ENCODE measurements around the gene LRCH1. TPM values are rescaled to one million over a fixed set of nuclear protein-coding genes. Genes with fewer than 3 reads are reported as not detected.

Gene LRCH1
- total and polyA plus RNA-seq, 10 of the 15 experiments (the other 5 are each of a cell fraction or from before 2014, with no cell fraction given) = 5.3 to 48.9 (median 14.4) TPM

- H3K9me3 ChIP-seq (replicated peaks; ENCODE audit: control insufficient read depth, insufficient read depth, low read length) = no peaks in the 10 kb centered on the region
- ChIA-PET POLR2A (interaction anchor here (0.6 to 3.9 kb wide), 6 partner anchors 9 to 460 kb away, joined by 3 to 22 read pairs (median 4); no protein-coding TSS in a partner anchor), SMC1A (ENCODE audit: uncharacterized antibody, unreplicated experiment) (interaction anchor here (1.0 to 23.6 kb wide), 7 partner anchors 10 to 54 kb away, joined by 3 to 456 read pairs (median 4); no protein-coding TSS in a partner anchor), CTCF (interaction anchor here (1.3 to 3.9 kb wide), 3 partner anchors 8 to 18 kb away, joined by 3 to 39 read pairs (median 4); no protein-coding TSS in a partner anchor), RAD21 (ENCODE audit: unreplicated experiment) (interaction anchor here (0.6 to 3.0 kb wide), 7 partner anchors 11 to 80 kb away, joined by 3 to 16 read pairs (median 3); partner anchors contain the start of gene LRCH1)
- no peak overlapping the region for H2AFZ ChIP-seq (ENCODE audit: control insufficient read depth, low read depth, low read length)
- ATAC-seq = no peak
- FAIRE-seq = no peak
- H4K20me1 ChIP-seq (ENCODE audit: control insufficient read depth, insufficient read depth) = no peaks in the 10 kb centered on the region
- no peak overlapping the region for H3K27ac ChIP-seq (ENCODE audit: control insufficient read depth, insufficient read depth)
- no TSS peak for BruUV-seq (replicated peaks)
- H3K4me3 ChIP-seq = no peak overlapping the region
- peaks cover 83% of the 10 kb centered on the region for H3K79me2 ChIP-seq (ENCODE audit: control insufficient read depth, insufficient read depth, low read length)
- in situ Hi-C loops (cut with MboI) = no loop called here
- no peak overlapping the region for H3K4me2 ChIP-seq (ENCODE audit: control insufficient read depth, insufficient read depth)
- H3K27me3 ChIP-seq (replicated peaks in 1 of 2; ENCODE audit: control insufficient read depth in 2 of 2, insufficient read depth in 2 of 2, low read length in 1 of 2) = no peaks in the 10 kb centered on the region
- no peak for TF ChIP-seq IRF4 (IDR thresholded peaks at IDR 0.05; ENCODE audit: low read depth, low read length)
- no peak for TF ChIP-seq RFX5 (IDR thresholded peaks at IDR 0.05; ENCODE audit: low read depth, low read length)
- no peak for TF ChIP-seq ESRRA (IDR thresholded peaks at IDR 0.05; ENCODE audit: low read length)
- no peak for TF ChIP-seq TBL1XR1 (IDR thresholded peaks at IDR 0.05; ENCODE audit: low read depth, low read length)
- TF ChIP-seq HCFC1 (IDR thresholded peaks at IDR 0.05; ENCODE audit: low read length) = no peak
- no peak for TF ChIP-seq PAX8 (IDR thresholded peaks at IDR 0.05)
- no peak for TF ChIP-seq HDGF (IDR thresholded peaks at IDR 0.05)
- H3K9ac ChIP-seq (ENCODE audit: control insufficient read depth, insufficient read depth, low read length) = no peak overlapping the region
- no peaks in the 10 kb centered on the region; a peak in 1 of 4 replicates for H3K36me3 ChIP-seq (ENCODE audit: control insufficient read depth in 2 of 2, insufficient read depth in 2 of 2, low read length in 1 of 2)
- DNase-seq (ENCODE audit: low read depth, low spot score) = no peak
- intact Hi-C loops (cut with micrococcal nuclease; ENCODE audit: unreplicated experiment) = no loop called here
- peaks cover 18% of the 10 kb centered on the region for H3K4me1 ChIP-seq (ENCODE audit: control insufficient read depth, insufficient read depth, low read length)
- WGBS (ENCODE audit: insufficient coverage, insufficient replicate concordance, low lambda C conversion rate, missing lambda C conversion rate) = 96% methylated on average over 2 of the region's 2 CpGs
Observed at GRCh38 chr13:46632176-46632575, 79.2 kb downstream of the LRCH1 start.

- Histone ChIP-seq H3K79me2 (ENCODE audit: control insufficient read depth, insufficient read depth, low read length) (peaks cover 82% of the 10 kb centered on the region), H3K4me3 (no peak overlapping the region), H3K36me3 (ENCODE audit: control insufficient read depth in 2 of 2, insufficient read depth in 2 of 2, low read length in 1 of 2) (no peaks in the 10 kb centered on the region; a peak in 1 of 4 replicates), H3K9ac (ENCODE audit: control insufficient read depth, insufficient read depth, low read length) (no peak overlapping the region), H4K20me1 (ENCODE audit: control insufficient read depth, insufficient read depth) (no peaks in the 10 kb centered on the region), H3K27me3 (replicated peaks in 1 of 2; ENCODE audit: control insufficient read depth in 2 of 2, insufficient read depth in 2 of 2, low read length in 1 of 2) (no peaks in the 10 kb centered on the region), H2AFZ (ENCODE audit: control insufficient read depth, low read depth, low read length) (no peak overlapping the region), H3K9me3 (replicated peaks; ENCODE audit: control insufficient read depth, insufficient read depth, low read length) (no peaks in the 10 kb centered on the region), H3K4me1 (ENCODE audit: control insufficient read depth, insufficient read depth, low read length) (peaks cover 18% of the 10 kb centered on the region), H3K4me2 (ENCODE audit: control insufficient read depth, insufficient read depth) (no peak overlapping the region), H3K27ac (ENCODE audit: control insufficient read depth, insufficient read depth) (no peak overlapping the region)
- RAD21 ChIA-PET (ENCODE audit: unreplicated experiment) = interaction anchor here (1.1 kb wide), 1 partner anchor 31 kb away, joined by 3 read pairs; no protein-coding TSS in a partner anchor
- no peak for DNase-seq (ENCODE audit: low read depth, low spot score)
- intact Hi-C loops (cut with micrococcal nuclease; ENCODE audit: unreplicated experiment) = no loop called here
- in situ Hi-C loops (cut with MboI) = no loop called here
- no peak for FAIRE-seq
- ATAC-seq = no peak
- CTCF ChIA-PET = interaction anchor here (0.5 to 1.3 kb wide), 7 partner anchors 9 to 81 kb away, joined by 3 to 5 read pairs (median 3); no protein-coding TSS in a partner anchor
- no TSS peak for BruUV-seq (replicated peaks)
- SMC1A ChIA-PET (ENCODE audit: uncharacterized antibody, unreplicated experiment) = interaction anchor here (0.9 to 23.6 kb wide), 9 partner anchors 9 to 78 kb away, joined by 3 to 456 read pairs (median 4); no protein-coding TSS in a partner anchor
- WGBS (ENCODE audit: insufficient coverage, insufficient replicate concordance, low lambda C conversion rate, missing lambda C conversion rate) = 97% methylated on average over 3 of the region's 3 CpGs
- POLR2A ChIA-PET = interaction anchor here (0.5 to 3.5 kb wide), 6 partner anchors 8 to 61 kb away, joined by 3 to 16 read pairs (median 4); no protein-coding TSS in a partner anchor
- no peak for TF ChIP-seq TCF7 (IDR thresholded peaks at IDR 0.05; ENCODE audit: borderline replicate concordance)
- no peak for TF ChIP-seq ZBTB40 (IDR thresholded peaks at IDR 0.05; ENCODE audit: borderline replicate concordance)
- TF ChIP-seq CTCF (IDR thresholded peaks at IDR 0.05 in 2 of 3, conservative IDR thresholded peaks at IDR 0.05 in 1 of 3; ENCODE audit: control insufficient read depth in 2 of 3, extremely low read depth in 1 of 3, insufficient read depth in 1 of 3, low read depth in 3 of 3, low read length in 3 of 3) = no peak
- no peak for TF ChIP-seq SMAD5 (IDR thresholded peaks at IDR 0.05; ENCODE audit: low read depth)
Observed at GRCh38 chr13:46633416-46633815, 80.4 kb downstream of the LRCH1 start.

Measured in GM12878 (cell line).